Measurements from ENCODE around the gene PECR. TPM values are rescaled to one million over a fixed set of nuclear protein-coding genes. Genes with fewer than 3 reads are reported as not detected.
A peak's percentile ranks its signal among the peaks of the same experiment; 100 is the strongest.

The PECR gene
- total RNA-seq, 1 donor = 7.0 TPM

DNA sequence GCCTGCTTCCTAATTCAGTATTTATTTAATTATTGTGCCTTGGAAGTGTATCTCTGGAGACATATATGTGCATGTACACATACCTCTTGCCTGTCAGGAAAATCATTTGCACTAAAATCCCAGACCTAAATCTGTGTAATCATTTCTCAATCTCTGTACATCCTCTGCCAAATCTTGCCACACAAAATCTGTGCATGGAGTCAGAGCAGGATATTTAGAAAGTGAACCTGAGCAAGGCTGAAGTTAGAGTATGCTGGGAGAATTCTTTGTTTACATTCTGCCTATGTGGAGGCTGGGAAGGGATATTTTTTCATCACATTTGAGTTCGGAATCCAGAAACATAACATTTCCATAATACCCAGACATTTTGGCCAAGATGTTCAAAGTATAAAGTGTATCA is 36.9 kb upstream of the PECR start:
- H3K4me3 ChIP-seq (ENCODE audit: low read depth, low read length) = no peak overlapping the region
- TF ChIP-seq, protein P1, sequence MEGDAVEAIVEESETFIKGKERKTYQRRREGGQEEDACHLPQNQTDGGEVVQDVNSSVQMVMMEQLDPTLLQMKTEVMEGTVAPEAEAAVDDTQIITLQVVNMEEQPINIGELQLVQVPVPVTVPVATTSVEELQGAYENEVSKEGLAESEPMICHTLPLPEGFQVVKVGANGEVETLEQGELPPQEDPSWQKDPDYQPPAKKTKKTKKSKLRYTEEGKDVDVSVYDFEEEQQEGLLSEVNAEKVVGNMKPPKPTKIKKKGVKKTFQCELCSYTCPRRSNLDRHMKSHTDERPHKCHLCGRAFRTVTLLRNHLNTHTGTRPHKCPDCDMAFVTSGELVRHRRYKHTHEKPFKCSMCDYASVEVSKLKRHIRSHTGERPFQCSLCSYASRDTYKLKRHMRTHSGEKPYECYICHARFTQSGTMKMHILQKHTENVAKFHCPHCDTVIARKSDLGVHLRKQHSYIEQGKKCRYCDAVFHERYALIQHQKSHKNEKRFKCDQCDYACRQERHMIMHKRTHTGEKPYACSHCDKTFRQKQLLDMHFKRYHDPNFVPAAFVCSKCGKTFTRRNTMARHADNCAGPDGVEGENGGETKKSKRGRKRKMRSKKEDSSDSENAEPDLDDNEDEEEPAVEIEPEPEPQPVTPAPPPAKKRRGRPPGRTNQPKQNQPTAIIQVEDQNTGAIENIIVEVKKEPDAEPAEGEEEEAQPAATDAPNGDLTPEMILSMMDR (IDR thresholded peaks at IDR 0.05; ENCODE audit: insufficient read depth, low read length) = no peak
- DNase-seq (ENCODE audit: low read depth) = peak; percentile 13

DNA sequence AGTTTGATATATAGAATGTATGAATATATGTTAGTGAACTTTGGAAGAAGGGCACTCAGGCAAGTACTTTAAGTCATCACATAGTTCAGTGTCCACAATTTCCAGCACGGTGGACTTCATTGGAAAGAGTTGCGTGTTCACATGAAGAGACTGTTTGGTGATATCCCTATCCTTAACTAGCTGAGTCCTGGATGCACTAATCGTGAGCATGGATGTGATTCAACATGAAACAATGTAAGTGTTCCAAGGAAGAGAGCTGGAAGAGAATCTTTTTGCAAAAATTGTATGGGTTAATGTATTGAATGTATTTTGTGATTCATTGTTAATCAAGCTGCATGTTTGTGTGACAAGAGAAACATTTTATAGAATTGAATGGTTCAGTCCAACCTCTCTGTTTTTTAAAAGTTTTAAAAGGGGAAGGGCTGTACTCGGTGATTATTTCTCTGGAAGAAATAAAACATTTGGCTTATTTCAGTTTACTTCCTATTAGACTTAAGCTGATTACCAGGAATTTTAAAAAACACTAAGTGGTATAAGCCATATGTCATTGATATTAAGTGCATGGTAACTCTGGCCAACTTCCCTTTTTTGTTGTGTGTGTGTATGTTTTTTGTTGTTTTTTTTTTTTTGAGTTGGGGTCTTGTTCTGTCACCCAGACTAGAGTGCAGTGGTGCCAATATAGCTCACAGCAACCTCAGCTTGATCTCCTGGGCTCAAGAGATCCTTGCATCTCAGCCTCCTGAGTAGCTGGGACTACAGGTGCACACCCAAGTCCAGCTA is 36.1 kb upstream of the PECR start:
- no peak for DNase-seq (ENCODE audit: low read depth)
- TF ChIP-seq, protein P1 (IDR thresholded peaks at IDR 0.05; ENCODE audit: insufficient read depth, low read length) = no peak
- H3K4me3 ChIP-seq (ENCODE audit: low read depth, low read length) = no peak overlapping the region

DNA sequence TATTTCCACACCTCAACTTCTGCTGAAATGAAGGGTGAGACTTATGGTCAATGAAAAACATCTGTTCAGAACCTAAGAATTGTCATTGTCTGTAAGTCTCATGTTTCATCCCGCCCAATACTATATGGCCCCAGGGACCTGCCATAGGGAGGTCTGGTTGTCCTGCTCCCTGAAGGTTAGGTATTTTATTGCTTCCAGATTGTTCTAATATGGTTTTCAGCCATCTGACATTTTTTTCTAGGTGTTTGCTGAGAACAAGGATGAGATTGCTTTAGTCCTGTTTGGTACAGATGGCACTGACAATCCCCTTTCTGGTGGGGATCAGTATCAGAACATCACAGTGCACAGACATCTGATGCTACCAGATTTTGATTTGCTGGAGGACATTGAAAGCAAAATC is 34.8 kb upstream of the PECR start:
- DNase-seq (ENCODE audit: low read depth) = no peak
- TF ChIP-seq, protein P1 (IDR thresholded peaks at IDR 0.05; ENCODE audit: insufficient read depth, low read length) = no peak
- no peak overlapping the region for H3K4me3 ChIP-seq (ENCODE audit: low read depth, low read length)

DNA sequence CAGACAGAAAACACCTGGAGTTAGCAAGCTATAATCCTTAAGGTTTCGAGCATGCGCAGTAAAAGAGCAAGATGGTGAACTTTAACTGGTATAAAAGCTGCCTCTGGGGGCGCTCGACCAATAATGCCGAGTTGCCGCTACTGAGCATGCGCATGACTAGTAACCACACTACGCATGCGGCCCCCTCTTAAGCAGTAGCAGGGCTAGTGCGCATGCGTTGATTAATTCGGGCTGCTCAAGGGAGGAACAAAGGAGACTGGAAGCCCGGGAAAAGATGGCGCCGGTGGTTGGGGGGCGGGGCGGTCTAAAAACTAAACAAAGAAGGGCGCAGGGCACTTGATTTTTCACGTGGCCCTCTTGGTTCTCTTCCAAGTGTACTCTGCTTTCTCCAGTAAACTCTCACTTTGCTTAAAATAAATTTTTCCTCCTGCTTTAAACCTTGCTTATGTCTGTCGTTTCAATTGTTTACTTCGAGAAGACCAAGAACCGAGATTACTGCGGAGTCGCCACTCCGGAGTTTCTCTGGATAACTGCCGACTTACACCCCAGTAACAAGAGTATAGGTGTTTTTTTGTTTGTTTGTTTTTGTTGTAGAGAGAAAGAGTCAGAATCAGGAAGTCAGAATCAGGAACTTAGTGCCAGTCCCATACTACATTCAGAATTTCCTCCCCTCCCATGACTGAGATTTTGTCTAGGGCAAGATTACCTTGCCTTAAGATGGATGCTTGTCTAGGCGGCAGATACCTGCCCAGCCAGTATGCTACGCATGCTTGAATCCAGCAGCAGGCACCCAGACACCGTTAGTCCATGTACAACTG is 33.3 kb upstream of the PECR start:
- TF ChIP-seq, protein P1 (IDR thresholded peaks at IDR 0.05; ENCODE audit: insufficient read depth, low read length) = peak; percentile 79
- peak; percentile 100 for DNase-seq (ENCODE audit: low read depth)
- H3K4me3 ChIP-seq (ENCODE audit: low read depth, low read length) = peak overlapping the region; percentile 67

DNA sequence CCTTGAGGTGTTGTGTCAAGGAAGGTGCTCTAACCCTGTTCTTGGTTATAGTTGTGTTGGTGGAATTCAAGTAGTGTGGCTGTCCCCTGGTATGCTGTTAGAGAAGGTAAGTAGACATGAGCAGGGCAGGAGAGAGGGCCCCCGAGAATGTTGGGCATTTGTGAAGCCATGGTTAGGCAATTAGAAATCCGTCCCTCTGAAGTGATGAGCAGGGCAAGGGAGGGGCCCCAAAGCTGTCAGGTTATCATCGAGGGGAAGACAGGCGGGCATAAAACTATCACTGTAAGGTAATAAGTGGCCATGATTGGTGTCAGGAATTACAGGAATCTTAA is 32.7 kb upstream of the PECR start:
- TF ChIP-seq, protein P1 (IDR thresholded peaks at IDR 0.05; ENCODE audit: insufficient read depth, low read length) = no peak
- no peak overlapping the region for H3K4me3 ChIP-seq (ENCODE audit: low read depth, low read length)
- DNase-seq (ENCODE audit: low read depth) = no peak

DNA sequence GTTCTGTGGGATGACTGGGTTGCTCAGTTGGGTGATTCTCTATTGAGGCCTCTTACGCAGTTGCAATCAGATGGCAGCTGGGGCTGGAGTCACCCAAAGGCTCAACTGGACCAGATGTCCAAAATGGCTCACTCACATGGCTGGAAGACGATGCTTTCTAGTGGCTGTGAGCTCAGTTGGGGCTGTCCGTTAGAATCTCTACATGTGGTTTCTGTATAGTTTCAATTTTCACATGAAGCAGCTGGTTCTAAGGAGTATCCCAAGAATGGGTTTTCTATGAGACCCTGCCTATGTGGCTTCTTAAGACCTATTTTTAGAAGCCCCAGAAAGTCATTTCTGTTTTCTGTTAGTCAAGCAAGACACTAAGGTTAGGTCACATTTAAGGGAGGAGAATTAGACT is 32.0 kb upstream of the PECR start:
- TF ChIP-seq, protein P1 (IDR thresholded peaks at IDR 0.05; ENCODE audit: insufficient read depth, low read length) = no peak
- DNase-seq (ENCODE audit: low read depth) = no peak

More for the DNA sequence above, 32.0 kb upstream of the PECR start:
- no peak overlapping the region for H3K4me3 ChIP-seq (ENCODE audit: low read depth, low read length)

Data from fibroblast of the aortic adventitia (primary cell).